ENCODE data around the gene DNM3.

The DNM3 gene

DNA sequence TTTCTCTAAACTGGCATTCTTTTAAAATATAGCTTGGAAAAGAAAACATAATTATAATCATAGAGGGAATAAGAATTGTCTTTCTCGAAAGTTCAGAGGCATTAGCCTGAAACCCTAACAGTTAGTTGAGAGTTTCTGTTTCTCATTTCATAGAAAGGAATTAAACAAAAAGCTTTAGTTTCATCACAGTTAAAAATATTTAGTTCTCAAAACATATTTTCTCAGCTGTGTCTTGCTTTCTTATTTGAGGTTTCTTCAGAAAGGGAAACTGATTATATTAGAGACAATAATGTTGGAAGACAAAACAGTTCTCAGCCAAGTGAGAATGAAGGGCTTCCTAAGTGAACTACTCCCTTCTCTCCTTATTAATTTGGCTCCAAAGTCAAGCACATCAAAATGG is 503.8 kb downstream of the DNM3 start (continued):
- TF ChIP-seq ZNF513 (tag by site-specific recombination; IDR thresholded peaks at IDR 0.05) (no peak), ZIC2 (tag by site-specific recombination; IDR thresholded peaks at IDR 0.05) (no peak), ZBTB1 (tag by site-specific recombination; IDR thresholded peaks at IDR 0.05) (no peak), OSR2 (tag by site-specific recombination; IDR thresholded peaks at IDR 0.05) (no peak), ZNF670 (tag by site-specific recombination; IDR thresholded peaks at IDR 0.05; ENCODE audit: low read depth) (no peak), ZNF18 (tag by site-specific recombination; IDR thresholded peaks at IDR 0.05) (no peak), ZNF37A (tag by site-specific recombination; IDR thresholded peaks at IDR 0.05) (no peak), SP2 (tag by site-specific recombination; IDR thresholded peaks at IDR 0.05) (no peak), ZBTB44 (tag by site-specific recombination; IDR thresholded peaks at IDR 0.05) (no peak), BCL11A (tag by site-specific recombination; IDR thresholded peaks at IDR 0.05; ENCODE audit: low read depth) (no peak), ZNF629 (tag by site-specific recombination; IDR thresholded peaks at IDR 0.05) (no peak)

- ChIA-PET POLR2A (no interaction called here), CTCF (no interaction called here)
- Histone ChIP-seq H3K9me3 (ENCODE audit: control insufficient read depth, insufficient read depth, low read depth, low read length) (peaks cover 4% of the 10 kb centered on the region; the same call in 1 of the 2 replicates), H3K4me1 (ENCODE audit: control insufficient read depth, insufficient read depth, low read length) (0 out of 2 replicates have a peak, but pooled peaks cover 4% of the 10 kb centered on the region), H3K27ac (ENCODE audit: extremely low read depth, low read depth, low read length) (no peak overlapping the region), H3K36me3 (ENCODE audit: control insufficient read depth in 2 of 2, insufficient read depth in 1 of 2, low read length in 2 of 2) (no peaks in the 10 kb centered on the region), H3K4me3 (ENCODE audit: low read depth, low read length) (no peak overlapping the region)
- no peak for TF ChIP-seq ZBTB20 (tag by site-specific recombination; IDR thresholded peaks at IDR 0.05)
- TF ChIP-seq, protein P1, sequence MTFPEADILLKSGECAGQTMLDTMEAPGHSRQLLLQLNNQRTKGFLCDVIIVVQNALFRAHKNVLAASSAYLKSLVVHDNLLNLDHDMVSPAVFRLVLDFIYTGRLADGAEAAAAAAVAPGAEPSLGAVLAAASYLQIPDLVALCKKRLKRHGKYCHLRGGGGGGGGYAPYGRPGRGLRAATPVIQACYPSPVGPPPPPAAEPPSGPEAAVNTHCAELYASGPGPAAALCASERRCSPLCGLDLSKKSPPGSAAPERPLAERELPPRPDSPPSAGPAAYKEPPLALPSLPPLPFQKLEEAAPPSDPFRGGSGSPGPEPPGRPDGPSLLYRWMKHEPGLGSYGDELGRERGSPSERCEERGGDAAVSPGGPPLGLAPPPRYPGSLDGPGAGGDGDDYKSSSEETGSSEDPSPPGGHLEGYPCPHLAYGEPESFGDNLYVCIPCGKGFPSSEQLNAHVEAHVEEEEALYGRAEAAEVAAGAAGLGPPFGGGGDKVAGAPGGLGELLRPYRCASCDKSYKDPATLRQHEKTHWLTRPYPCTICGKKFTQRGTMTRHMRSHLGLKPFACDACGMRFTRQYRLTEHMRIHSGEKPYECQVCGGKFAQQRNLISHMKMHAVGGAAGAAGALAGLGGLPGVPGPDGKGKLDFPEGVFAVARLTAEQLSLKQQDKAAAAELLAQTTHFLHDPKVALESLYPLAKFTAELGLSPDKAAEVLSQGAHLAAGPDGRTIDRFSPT (tag by site-specific recombination; IDR thresholded peaks at IDR 0.05): no peak
- no peak for TF ChIP-seq ZBTB21 (tag by site-specific recombination; IDR thresholded peaks at IDR 0.05)
- TF ChIP-seq AEBP2 (tag by site-specific recombination; IDR thresholded peaks at IDR 0.05; ENCODE audit: borderline replicate concordance): no peak
- TF ChIP-seq TRIM28 (IDR thresholded peaks at IDR 0.05; ENCODE audit: borderline replicate concordance, low read length): no peak
- no peak for TF ChIP-seq SCRT2 (tag by site-specific recombination; IDR thresholded peaks at IDR 0.05)
- TF ChIP-seq, protein P2, sequence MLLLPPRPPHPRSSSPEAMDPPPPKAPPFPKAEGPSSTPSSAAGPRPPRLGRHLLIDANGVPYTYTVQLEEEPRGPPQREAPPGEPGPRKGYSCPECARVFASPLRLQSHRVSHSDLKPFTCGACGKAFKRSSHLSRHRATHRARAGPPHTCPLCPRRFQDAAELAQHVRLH (tag by site-specific recombination; IDR thresholded peaks at IDR 0.05): no peak
- no peak for TF ChIP-seq ZFP69B (tag by site-specific recombination; IDR thresholded peaks at IDR 0.05)
- no peak for TF ChIP-seq REST (tag by site-specific recombination; IDR thresholded peaks at IDR 0.05)
- TF ChIP-seq ZNF37A (tag by site-specific recombination; IDR thresholded peaks at IDR 0.05): no peak
- TF ChIP-seq, protein P3, sequence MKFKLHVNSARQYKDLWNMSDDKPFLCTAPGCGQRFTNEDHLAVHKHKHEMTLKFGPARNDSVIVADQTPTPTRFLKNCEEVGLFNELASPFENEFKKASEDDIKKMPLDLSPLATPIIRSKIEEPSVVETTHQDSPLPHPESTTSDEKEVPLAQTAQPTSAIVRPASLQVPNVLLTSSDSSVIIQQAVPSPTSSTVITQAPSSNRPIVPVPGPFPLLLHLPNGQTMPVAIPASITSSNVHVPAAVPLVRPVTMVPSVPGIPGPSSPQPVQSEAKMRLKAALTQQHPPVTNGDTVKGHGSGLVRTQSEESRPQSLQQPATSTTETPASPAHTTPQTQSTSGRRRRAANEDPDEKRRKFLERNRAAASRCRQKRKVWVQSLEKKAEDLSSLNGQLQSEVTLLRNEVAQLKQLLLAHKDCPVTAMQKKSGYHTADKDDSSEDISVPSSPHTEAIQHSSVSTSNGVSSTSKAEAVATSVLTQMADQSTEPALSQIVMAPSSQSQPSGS (tag by site-specific recombination; IDR thresholded peaks at IDR 0.05; ENCODE audit: low read depth): no peak
- TF ChIP-seq, protein P4, sequence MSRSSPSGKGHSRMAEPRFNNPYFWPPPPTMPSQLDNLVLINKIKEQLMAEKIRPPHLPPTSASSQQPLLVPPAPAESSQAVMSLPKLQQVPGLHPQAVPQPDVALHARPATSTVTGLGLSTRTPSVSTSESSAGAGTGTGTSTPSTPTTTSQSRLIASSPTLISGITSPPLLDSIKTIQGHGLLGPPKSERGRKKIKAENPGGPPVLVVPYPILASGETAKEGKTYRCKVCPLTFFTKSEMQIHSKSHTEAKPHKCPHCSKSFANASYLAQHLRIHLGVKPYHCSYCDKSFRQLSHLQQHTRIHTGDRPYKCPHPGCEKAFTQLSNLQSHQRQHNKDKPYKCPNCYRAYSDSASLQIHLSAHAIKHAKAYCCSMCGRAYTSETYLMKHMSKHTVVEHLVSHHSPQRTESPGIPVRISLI (tag by site-specific recombination; IDR thresholded peaks at IDR 0.05): no peak
Measured at GRCh38 chr1:172347416-172347815, 506.1 kb downstream of the DNM3 start.
